ENCODE results near the gene CEBPA. TPM values are rescaled to one million over a fixed set of nuclear protein-coding genes. Genes with fewer than 3 reads are reported as not detected.

Gene CEBPA
- polyA plus RNA-seq, 1 donor (not counting 4 experiments of a cell fraction or from before 2014, with no cell fraction given), result 3.6 TPM

DNA sequence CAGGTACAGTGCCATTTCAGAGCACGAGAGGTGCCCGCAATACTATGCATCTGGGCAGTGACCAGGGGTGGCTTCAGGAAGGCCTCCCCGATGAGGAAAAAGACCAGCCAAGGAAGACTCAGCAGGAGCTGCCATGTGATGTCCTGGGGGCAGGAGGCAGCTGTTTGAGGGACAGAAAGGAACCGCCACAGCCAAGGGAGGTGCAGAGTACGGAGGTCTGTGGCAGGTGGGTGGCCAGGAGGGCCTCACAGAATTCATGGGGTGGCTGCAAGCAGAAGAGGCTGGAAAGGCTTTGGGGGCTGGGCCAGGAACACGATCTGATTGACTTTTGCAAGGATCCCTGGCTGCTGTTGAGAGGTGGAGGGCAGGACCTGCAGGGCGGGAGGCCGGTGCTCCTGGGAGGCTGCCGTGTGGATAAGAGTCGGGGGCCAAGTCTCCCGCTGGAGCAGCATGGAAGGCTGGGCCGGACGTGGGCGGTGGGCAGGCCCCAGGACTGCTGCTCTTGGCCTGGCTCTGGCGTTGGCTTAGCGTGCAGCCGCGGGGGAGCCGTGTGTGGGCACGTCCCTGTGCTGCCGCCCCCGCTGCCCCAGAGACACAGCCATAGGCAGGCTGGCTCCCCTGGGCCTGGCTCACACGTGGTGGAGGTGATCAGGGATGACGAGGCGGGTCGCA lies 29.1 kb downstream of the CEBPA start:
- H3K4me2 ChIP-seq (ENCODE audit: control insufficient read depth, extremely low read depth, insufficient read depth, low read depth, low read length), result peak overlapping the region; percentile 25
- no peak overlapping the region for H3K27ac ChIP-seq (ENCODE audit: control insufficient read depth, insufficient read depth, low read length)
- H3K27me3 ChIP-seq (ENCODE audit: control insufficient read depth, extremely low read depth, insufficient read depth, low read length), result no peaks in the 10 kb centered on the region
- TF ChIP-seq CTCF (optimal IDR thresholded peaks at IDR 0.05 in 1 of 3, IDR thresholded peaks at IDR 0.05 in 1 of 3, conservative IDR thresholded peaks at IDR 0.05 in 1 of 3; ENCODE audit: extremely low read depth in 1 of 3, insufficient read depth in 2 of 3, low read length in 3 of 3) (no peak), EZH2 (IDR thresholded peaks at IDR 0.05; ENCODE audit: low read length) (no peak)
- no peaks in the 10 kb centered on the region for H3K79me2 ChIP-seq (ENCODE audit: control insufficient read depth, insufficient read depth, low read length)
- H4K20me1 ChIP-seq (ENCODE audit: control insufficient read depth, extremely low read depth, insufficient read depth, low read length), result no peaks in the 10 kb centered on the region
- H3K4me1 ChIP-seq (ENCODE audit: control insufficient read depth, extremely low read depth, insufficient read depth, low read length), result peaks cover 18% of the 10 kb centered on the region
- peak overlapping the region; percentile 33 for H3K9ac ChIP-seq (ENCODE audit: control insufficient read depth, extremely low read depth, insufficient read depth, low read length)
- no peaks in the 10 kb centered on the region for H3K9me3 ChIP-seq (ENCODE audit: control insufficient read depth, low read depth, low read length)
- H3K9me1 ChIP-seq (ENCODE audit: control insufficient read depth, extremely low read depth, insufficient read depth, low read length), result no peaks in the 10 kb centered on the region
- H2AFZ ChIP-seq (ENCODE audit: control insufficient read depth, low read length), result peak overlapping the region; percentile 77
- FAIRE-seq (no peak), DNase-seq (ENCODE audit: low read depth, low spot score) (no peak)
- no peak overlapping the region for H3K4me3 ChIP-seq (ENCODE audit: control insufficient read depth in 2 of 3, extremely low read depth in 1 of 3, insufficient read depth in 2 of 3, low read depth in 1 of 3, low read length in 3 of 3)
- H3K36me3 ChIP-seq (ENCODE audit: control insufficient read depth in 2 of 2, extremely low read depth in 1 of 2, insufficient read depth in 2 of 2, low read length in 2 of 2), result no peaks in the 10 kb centered on the region
- dilution Hi-C loops (cut with MboI; ENCODE audit: extremely low pct_ligation_motif_present, low sequenced_read_pairs), result no loop called here

DNA sequence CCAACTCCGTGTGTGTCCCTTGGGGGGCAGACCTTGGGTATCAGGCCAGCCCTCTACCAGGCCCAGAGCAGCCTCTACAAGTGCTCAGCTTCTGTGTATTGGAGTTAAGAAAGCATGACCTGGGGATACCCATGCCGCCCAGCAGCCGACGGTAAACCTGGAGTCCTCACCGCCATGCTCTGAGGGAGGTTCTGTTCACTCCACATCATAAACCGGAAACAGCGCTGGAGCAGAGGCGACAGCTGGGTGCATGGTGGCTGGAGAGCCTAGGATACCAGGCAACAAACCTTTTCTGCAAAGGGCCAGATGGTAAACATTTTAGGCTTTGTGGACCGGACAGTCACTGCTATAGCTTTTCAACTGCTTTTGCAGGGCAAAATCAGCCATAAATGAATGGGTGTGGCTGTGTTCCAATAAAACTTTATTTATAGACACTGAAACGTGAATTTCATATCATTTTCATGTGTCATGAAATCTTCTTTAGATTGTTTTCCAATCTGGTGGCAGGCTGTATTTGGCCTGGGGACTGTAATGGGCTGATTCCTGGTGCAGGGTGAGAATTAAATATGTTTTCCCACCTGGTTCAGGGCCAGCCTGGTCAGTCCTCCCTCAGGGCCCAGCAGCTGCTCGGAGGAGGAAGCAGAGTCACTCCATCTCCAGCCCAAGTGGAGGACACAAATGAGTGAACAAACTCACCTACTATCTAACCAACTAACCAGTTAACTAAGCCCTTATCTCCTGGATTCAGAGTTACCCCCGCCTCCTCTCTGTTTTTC lies 30.9 kb downstream of the CEBPA start:
- dilution Hi-C loops (cut with MboI; ENCODE audit: extremely low pct_ligation_motif_present, low sequenced_read_pairs), result no loop called here
- no peak for TF ChIP-seq CTCF (optimal IDR thresholded peaks at IDR 0.05 in 1 of 3, IDR thresholded peaks at IDR 0.05 in 1 of 3, conservative IDR thresholded peaks at IDR 0.05 in 1 of 3; ENCODE audit: extremely low read depth in 1 of 3, insufficient read depth in 2 of 3, low read length in 3 of 3)
- no peak for TF ChIP-seq EZH2 (IDR thresholded peaks at IDR 0.05; ENCODE audit: low read length)
- Histone ChIP-seq H3K4me1 (ENCODE audit: control insufficient read depth, extremely low read depth, insufficient read depth, low read length) (peaks cover 18% of the 10 kb centered on the region), H4K20me1 (ENCODE audit: control insufficient read depth, extremely low read depth, insufficient read depth, low read length) (no peaks in the 10 kb centered on the region), H3K36me3 (ENCODE audit: control insufficient read depth in 2 of 2, extremely low read depth in 1 of 2, insufficient read depth in 2 of 2, low read length in 2 of 2) (no peaks in the 10 kb centered on the region), H3K4me3 (ENCODE audit: control insufficient read depth in 2 of 3, extremely low read depth in 1 of 3, insufficient read depth in 2 of 3, low read depth in 1 of 3, low read length in 3 of 3) (no peak overlapping the region), H3K27me3 (ENCODE audit: control insufficient read depth, extremely low read depth, insufficient read depth, low read length) (no peaks in the 10 kb centered on the region), H3K27ac (ENCODE audit: control insufficient read depth, insufficient read depth, low read length) (no peak overlapping the region), H2AFZ (ENCODE audit: control insufficient read depth, low read length) (no peak overlapping the region), H3K9me3 (ENCODE audit: control insufficient read depth, low read depth, low read length) (no peaks in the 10 kb centered on the region), H3K79me2 (ENCODE audit: control insufficient read depth, insufficient read depth, low read length) (no peaks in the 10 kb centered on the region), H3K9me1 (ENCODE audit: control insufficient read depth, extremely low read depth, insufficient read depth, low read length) (no peaks in the 10 kb centered on the region), H3K9ac (ENCODE audit: control insufficient read depth, extremely low read depth, insufficient read depth, low read length) (no peak overlapping the region), H3K4me2 (ENCODE audit: control insufficient read depth, extremely low read depth, insufficient read depth, low read depth, low read length) (no peak overlapping the region)
- FAIRE-seq, result no peak
- DNase-seq (ENCODE audit: low read depth, low spot score), result no peak
